HK-2 (cell line): ENCODE measurements around the gene BTBD10.

Experiments
- DNase-seq: peaks from one replicate; pipeline ENCODE4 v3.0.0-alpha.2; 2018; ENCODE audit not compliant: unreplicated experiment

Gene BTBD10

DNA sequence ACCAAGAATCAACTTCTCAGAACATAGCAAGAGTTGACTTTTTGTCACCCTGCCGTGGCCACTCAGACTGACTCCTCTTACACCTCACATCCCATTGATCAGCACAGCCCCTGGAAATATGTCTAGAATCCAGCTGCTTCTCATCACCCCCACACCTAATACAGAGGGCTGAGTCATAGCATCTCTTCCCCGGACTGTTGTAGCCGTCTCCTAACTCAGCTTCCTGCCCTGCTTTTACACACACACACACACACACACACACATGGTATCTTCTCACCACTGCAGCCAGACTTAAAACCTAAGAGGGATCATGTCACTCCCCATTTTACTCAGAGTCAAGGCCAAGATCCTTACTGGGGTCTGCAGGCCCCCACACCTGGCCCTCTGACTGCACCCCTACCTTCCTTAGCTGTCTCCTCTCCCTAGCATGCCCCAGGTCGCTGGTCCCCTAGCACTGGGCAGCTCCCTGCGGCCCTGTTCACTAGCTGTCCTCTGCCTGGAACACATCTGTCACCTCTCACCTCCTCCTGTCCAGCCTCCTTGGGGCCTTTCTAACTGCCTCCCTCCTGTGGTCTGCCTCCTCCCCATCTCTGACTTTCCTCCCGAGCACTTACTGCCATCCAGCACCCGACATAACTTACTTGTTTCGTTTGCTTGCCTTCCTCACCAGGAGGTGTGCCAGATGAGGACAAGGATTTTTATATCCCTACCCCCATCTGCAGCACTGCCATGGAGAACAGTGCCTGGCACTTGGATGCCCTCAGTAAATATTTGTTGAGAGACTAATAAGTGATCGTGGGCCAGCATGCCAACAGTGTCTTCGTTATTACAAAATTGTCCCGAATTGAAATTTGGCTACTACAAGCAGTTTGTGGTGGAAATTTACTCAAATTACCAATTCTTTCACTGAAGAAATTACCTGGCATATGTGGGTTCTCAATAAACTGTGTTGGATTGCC is 123.5 kb downstream of the BTBD10 start:
- DNase-seq = peak; percentile 53

- DNase-seq = peak; percentile 41
These were observed 124.5 kb downstream of the BTBD10 start for GRCh38 chr11:13338427-13339069.

DNA sequence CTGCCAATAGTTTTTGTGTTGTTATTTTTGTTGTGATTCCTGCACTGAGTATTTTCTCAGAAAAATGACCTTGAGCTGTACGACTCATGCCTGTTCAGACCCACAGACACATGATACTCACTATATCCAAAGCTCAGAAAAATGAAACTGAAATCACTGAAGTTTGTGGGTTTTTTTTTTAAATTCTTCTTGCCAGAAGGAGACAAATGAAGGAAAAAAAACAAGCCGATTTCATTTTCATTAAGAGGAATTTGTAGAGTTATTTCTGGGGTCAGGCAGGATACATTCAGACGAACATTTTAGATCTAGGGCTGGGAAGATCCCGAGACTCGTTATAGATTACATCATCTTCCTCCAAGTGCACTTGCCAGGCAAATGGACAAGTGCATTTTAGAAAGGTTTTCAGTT is 125.0 kb downstream of the BTBD10 start:
- DNase-seq = no peak
